GM19240 (cell line): ENCODE data around the gene ZCCHC14.

Source experiments
- DNase-seq: peaks from one replicate; pipeline ENCODE4 v3.0.0; 2011; ENCODE audit warnings: low spot score; ENCODE audit not compliant: insufficient read length

Gene ZCCHC14

DNA sequence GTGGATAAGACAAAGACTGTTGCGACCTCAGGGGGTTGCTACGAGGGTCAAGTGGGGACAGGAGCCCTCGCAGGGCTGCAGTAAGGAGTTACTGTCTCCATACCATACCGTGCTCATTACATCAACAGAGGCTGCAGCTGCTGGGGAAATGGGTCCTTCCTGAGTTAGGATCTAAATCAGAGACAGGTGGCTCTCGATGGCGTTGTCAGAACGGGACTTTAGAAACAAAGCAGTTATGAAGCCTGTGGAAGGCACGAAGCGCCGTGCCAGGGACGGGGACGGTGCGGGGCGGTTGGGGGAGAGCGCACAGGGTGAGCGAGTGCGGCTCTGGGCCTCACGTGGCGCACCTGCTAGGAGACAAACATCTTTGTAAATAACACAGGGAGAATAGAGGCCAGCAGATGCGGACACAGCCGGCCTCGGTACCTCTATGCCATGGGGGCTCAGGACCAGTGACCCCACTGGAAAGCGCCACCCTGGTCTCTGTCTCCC is 34.4 kb downstream of the ZCCHC14 start:
- DNase-seq = no peak

DNA sequence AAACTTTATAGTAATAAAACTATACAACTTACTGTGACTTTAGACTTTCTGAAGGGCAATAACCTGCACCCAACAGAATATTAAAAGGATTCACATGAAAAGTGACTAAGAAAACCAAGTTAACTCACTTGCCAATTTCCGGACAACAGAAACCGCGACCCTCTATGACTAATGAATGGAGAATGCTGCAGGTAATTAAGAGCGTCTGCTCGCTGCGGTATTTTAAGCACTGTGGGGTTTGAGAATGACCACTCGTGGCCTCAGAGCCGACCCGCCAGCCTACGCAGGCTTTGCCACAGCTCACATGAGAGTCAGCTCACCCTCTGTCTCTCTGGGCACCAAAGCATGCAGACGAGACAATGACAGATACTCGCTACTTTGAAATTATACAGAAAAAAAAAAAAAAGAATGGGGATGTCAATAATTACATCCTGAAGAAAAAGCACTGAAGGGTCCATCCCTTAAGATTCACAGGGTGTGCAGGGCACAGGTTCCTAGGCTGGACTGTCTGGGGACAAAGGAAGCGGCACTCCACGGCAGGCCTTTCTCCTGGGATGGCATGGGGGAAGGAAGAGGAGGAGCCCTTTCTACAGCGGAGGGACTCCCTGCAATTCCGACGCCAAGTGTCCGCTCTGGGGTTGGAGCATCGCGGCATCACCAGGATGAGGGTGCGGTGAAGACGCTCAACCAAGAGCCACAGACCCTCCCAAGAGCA is 35.0 kb downstream of the ZCCHC14 start:
- no peak for DNase-seq

DNA sequence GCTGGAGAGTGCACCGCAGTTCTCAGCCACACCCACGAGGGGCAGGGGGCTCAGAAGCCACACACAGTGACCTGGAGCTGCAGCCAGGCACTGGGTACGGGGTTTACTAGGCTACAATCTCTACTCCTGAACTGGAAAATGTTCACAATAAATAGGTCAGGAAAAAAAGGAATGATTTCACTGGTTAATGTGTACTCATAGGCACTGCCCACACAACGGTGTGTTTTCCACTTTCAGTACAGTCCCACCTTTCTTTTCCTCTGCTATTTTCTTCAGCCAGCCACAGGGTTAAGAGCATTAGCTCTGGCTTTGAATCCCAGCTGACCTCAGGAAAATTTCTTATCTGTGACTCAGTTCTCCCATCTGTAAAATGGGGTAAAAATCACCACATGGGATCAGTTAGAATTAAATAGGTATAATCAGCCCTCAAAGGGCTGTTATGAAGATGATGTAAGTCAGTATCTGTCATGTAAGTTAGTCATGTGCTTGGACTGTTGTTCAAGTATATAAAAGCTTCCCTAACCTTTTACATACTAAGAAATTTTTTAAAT is 35.7 kb downstream of the ZCCHC14 start:
- no peak for DNase-seq

DNA sequence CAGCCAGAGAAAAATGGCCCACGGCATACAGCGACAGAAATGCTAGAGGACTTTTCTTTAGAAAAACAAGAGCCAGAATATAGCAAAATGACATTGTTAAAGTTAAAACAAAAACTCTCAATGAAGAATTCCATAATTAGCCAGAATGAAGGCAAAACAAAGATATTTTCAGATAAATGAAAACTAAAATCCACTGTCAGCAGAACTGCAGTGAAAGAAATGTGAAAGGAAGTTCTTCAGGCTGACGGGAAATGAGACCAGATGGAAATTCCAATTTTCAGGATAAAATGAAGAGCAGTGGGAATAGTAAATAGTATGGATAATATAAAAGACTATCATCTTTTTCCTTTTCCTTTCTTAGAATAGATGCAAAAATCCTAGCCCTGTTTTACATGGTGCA is 38.4 kb downstream of the ZCCHC14 start:
- DNase-seq = no peak

DNA sequence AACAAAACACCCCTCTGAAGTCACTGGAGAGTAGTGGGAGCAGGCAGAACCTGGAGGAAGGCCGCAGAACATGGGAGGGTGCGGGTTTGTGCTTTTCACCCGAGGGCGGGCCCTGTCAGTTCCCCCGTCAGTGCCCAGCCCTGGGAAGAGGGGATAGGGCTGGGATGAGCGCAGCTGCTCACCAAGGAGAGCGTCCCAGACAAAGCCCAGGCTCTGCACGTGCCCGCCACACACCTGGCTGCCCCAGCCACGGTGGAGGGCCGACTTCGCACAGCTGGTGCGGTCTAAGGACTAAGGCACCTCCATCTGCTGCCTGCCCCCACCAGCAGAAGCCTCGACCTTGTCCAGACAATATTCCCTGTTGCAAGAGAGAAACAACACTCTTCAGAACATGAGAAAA is 39.5 kb downstream of the ZCCHC14 start:
- no peak for DNase-seq

DNA sequence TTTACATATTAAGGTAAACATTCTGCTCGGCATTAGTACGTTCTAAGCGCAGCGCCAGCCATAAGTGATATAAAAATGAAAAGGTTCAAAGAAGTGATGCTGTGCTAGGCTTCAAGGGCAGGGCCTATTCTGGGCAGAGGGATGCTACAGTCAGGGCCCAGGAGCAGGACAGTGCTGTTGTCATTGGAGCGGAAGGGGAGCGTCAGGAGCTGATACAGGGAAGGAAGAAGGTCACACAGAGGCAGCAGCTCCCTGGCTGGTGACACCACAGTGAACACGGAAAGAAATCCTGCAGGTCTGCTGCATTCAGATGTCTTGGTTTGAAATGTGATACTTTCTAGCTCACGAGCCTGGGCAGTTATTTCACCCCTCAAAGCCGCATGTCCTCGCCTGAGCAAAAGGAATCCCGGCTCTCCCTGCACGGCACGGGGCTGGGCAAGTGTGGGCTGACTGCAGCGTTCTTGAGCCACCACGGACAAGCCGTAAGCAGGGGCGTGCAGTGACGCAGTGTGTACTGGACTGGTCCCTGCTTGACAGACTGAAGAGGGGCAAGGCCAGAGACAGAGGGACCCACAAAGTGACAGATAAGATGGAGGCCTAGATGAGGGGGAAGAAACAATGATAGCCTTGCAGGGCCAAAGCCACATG is 41.1 kb downstream of the ZCCHC14 start:
- no peak for DNase-seq

DNA sequence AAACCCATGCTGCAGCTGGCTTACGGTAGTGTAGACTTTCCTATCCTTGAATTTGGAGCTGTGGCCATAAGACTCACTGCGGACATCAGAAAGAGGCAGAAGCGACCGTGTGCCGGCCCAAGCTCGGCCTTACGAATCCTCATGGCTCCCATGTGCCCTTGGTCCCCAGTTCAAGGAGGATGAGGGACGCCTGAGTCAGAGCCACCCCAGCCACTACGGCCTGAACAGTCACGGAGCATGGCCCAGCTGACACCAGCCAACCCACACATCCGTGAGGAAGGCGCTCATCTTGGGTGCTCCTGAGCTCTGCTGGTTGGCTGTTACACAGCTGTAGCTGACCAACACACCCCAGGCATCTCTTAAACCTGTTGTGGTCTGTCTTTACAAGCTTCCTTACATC is 44.0 kb downstream of the ZCCHC14 start:
- no peak for DNase-seq

DNA sequence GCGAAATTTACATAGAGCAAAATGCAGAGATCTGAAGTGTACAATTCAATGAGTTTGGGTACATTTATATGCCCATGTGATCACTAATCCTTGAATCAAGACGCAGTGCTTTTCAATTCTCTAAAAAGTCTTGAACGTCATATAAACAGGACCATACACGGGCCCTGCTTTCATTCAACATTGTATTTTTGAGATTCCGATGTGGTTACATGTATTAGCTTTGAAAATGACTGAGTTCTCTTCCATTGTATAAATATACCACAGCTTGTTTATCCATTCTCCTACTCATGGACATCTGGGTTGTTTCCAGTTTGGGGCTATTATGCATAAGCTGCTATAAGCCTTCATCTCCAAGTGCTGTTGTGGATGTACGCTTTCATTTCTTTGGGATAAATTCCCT is 45.5 kb downstream of the ZCCHC14 start:
- no peak for DNase-seq

DNA sequence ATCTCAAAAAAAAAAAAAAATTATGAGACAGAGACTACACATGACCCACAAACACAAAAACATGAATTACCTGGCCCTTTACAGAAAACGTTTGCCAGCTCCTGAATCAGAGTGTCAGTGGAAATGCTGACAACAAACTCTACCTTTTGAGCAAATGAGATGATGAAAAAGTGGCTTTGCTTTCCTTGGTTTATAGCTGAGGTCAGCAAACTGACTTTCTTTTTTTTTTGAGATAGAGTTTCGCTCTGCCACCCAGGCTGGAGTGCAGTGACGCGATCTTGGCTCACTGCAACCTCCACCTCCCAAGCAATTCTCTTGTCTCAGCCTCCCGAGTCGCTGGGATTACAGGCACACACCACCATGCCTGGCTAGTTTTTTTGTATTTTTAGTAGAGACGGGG is 46.3 kb downstream of the ZCCHC14 start:
- DNase-seq = no peak

DNA sequence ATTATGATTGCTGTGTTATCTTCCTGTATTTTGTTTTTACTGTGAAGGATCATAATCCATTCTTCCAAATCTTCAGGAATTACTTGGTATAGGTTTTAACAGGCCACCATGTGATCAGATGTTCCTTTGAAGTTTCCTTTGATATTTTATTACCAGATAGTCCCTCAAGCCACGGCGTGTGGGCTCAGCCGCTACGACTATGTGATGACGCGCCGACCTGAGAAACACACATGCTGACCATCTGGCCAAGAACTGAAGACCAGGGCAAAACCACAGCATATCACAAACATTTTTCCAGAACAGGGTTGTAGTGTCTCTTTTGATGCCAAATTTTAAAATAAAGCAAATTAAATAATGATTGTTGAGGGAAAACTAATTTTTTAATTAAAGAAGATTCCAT is 47.3 kb downstream of the ZCCHC14 start:
- DNase-seq = no peak

DNA sequence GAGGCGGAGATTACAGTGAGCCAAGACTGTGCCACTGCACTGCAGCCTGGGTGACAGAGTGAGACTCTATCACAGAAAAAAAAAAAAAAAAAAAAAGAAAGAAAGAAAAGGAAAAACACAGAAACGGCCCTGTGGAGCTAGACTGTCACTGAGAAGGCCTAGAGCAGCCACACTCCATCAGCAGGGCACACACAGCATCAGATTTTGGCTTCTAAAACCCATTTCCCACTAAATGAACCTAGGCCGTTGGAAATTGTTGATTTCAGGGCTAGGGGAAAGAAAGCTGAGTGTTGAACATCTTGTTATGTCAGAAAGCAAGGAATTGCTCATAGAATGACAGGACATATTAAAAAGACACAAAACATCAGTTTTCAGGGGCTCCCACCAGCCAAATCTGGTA is 48.9 kb downstream of the ZCCHC14 start:
- DNase-seq = no peak

DNA sequence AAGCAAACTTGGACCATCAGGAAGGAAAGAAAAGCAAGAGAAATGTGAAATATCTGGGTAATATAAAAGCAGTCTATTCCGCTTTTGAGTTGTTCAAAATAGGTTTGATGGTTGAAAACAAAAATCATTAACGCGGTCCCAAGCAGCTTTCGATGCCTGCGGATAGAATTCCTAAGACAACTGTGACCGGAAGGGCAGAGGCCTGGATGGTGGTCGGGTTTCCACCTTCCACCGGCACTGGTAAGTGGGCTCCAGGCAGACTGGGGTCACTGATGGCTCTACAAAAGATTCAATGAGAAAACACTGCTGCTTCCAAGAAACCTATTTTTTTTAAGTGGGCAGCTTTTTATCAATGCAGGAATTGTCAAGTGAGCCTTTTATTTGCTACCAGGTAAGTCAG is 49.8 kb downstream of the ZCCHC14 start:
- no peak for DNase-seq

DNA sequence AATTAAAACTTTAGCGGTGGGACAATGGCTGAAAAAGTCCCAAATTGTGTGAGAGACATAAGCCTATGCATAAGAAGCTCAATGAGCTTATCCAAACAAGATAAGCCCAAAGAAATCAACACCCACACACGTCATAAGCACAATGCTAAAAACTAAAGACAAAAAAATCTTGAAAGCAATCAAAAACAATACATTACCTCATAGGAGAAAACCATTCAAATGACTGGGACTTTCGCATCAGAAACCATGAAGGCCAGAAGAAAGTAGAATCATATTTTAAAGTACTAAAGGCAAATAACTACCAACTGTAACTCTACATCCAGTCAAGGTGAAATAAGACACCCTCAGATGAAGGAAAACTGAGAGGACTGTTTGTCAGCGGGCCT is 50.2 kb downstream of the ZCCHC14 start:
- no peak for DNase-seq

DNA sequence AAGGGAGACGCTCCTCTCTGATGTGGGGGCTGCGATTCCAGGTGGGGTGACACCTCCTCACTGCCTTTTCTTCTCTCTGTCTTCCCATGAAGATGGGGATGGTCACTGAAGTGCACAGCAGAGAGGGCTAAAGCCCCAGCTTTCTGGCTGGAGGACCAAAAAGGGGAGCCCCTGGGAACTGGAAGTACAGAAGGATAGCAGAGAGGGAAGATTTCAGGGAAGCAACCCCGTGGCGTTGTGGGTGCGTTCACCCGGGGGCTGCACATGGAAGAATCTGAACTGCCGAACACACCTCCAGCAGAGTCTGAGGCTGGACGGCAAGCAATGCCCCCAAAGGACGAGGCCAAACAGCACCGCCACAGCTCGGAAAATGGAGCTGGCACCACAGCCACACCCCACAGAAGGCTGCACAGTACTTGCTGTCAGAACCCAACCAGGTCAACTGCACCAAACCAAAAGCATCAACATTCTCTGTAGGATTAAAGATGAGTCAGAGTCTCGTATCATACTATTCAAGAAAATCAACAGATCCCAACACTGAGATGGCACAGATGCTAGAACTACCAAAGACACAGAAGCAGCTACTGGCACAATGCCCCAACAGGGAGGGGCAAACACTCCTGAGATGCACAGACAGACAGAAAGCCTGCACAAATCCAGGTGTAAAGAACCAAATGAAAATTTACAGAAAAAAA is 50.8 kb downstream of the ZCCHC14 start:
- no peak for DNase-seq

DNA sequence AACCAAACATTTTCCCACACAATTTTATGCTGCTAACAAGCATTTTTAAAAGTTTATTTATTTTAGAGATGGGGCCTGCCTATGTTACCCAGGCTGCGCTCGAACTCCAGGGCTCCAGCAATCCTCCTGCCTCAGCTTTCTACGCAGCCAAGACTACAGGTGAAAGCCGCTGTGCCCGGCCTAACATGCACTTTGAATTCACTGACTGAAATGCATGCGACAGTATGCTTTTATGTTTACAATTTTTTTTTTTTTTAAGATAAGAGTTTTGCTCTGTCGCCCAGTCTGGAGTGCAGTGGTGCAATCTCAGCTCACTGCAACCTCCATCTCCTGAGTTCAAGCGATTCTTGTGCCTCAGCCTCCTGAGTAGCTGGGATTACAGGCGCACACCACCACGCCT is 52.9 kb downstream of the ZCCHC14 start:
- no peak for DNase-seq

DNA sequence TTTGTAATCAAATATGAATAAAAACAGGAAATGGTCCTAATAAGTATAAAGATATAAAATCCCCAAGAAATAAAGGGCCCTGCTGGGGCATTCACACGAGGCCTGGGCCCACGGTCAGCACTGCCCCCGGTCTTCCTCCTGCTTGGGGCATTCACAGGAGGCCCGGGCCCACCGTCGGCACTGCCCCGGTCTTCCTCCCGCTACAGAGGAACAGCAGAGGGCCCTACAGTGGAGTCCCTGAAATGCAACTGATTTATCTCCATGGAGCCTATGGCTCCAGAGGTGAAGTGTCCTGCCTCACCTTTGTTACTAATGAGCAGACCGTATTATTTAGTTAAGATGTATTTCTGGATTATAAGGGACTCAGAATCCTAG is 54.2 kb downstream of the ZCCHC14 start:
- no peak for DNase-seq

DNA sequence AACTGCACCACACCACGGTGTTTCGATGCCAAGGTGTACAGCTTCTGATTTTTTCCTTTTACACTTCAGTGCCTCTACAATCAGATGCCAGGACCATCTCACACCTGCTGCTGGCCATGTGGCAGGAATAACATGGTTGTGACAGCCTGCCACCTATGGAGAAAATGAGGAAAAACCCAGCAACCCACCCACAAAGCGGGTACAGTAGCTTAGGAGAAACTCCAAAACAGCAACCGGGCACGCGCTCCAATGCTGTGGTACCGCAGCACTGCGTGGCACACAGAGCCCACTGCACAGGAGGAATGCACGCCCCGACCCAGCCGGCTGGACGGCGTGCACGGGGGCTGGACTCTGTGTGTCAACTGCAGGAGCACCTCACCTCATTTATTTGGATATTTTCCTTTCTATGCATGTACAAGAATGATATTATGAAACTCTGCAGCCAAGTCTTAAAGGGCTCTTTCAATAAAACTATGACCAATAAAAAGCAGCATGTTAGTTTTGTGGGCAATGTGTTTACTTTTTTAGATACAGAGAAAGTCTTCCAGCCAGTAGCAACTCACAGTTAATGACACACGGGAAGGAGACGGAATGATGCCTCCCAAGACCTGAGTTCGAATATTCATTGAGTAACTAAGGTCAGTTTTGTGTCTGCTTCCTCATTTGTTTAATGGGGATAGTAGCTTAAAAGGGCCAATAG is 54.8 kb downstream of the ZCCHC14 start:
- DNase-seq = no peak

DNA sequence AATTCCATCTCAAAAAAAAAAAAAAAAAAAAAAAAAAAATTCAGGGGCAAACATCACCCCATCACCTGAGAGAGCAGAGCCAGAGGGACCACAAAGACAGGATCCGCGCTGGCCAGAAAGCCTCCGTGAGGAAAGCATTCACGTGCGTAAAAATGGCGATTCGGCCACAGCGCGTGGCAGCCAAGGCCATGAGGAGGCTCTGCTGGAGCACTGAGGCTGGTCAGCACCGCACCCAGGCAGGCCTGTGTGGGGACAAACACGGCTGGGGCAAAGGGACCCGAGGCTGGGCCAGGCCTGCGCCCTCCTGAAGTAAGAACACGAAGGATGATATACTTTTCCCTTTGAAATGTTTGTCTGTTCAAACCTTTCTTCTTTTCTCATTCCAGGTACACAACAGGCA is 55.5 kb downstream of the ZCCHC14 start:
- no peak for DNase-seq

DNA sequence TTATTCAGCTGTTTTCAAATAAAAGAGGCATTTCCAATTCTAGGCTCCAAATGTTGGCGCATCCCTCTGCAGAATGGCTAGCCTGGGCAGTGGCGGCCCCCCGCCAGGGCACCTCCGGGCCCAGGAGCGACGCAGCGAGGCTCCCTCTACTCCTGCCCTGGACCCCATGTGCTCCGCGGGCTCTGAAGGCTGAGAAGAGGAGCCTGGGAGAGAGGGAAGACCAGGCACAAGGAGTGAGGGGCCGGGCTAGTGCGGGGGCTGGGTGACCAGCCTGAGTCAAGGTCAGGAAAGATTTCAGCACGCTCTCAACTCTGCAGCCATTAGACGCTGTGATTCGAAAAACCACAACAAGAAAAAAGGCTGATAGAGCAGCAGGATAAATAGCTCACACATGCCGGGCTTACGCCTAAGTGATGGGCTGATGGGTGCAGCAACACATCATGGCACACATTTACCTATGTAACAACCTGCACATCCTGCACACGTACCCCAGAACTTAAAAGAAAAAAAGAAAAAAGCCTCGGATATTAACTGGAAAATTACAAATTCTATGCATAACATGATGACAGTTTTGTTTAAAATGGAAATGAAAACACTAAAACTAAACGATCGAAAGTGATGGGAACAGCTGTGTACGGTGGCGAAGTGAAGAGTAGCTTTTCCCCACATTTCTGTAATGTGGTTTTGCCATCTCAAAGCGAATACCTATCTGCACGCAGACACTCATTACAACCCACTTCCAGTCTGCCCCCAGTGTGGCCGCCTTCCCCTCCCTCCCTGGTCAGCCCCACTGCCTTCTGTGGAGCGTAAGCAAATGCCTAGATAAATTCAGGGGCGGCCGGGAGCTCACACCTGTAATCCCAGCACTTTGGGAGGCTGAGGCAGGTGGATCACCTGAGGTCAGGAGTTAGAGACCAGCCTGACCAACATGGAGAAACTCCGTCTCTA is 56.3 kb downstream of the ZCCHC14 start:
- DNase-seq = no peak

DNA sequence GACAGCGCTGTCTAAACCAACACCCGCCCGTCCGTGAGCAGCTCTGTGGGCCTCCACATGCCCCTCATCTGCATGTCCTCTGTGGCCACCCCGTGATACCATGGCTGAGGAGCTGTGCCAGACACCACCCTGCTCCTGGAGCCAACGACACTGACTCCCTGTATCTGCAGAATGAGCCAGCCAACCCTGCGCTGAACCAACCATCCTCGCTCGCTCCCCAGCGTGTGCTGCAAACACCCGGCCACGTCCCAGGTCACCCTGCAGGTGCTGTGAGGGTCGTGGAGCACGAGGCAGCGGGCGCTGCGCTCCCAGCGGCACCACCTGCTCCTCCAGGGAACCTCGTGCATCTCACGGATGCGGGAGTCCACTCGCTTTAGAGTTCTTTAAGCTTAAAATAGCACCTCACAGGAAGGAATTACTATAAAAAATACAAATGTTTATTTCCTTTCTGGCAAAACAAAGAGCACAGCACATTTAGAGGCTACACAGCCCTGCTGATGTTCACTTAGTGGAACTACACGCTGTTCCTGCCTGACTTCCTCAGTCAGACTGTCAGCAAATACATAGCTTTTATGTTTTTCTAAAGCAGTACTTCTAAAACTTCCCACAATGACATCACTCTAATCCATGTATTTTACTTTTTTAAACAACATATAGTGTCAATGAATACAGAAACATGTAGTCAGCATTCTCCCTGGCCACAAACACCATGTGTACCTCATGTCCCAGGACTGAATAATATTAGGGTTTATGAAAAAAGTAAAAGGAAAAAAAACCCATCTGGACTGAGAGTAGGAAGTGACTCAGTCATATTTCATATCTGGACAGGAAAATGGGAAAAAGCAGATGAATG is 57.2 kb downstream of the ZCCHC14 start:
- no peak for DNase-seq
